GM10847 (cell line): ENCODE results near the gene MYL5.

Source experiments
- POLR2A ChIP-seq: IDR thresholded peaks from 2 replicates; pipeline ENCODE4 v1.6.1; 2011; ENCODE audit not compliant: insufficient read length; ENCODE audit errors: extremely low read depth

Gene MYL5

DNA sequence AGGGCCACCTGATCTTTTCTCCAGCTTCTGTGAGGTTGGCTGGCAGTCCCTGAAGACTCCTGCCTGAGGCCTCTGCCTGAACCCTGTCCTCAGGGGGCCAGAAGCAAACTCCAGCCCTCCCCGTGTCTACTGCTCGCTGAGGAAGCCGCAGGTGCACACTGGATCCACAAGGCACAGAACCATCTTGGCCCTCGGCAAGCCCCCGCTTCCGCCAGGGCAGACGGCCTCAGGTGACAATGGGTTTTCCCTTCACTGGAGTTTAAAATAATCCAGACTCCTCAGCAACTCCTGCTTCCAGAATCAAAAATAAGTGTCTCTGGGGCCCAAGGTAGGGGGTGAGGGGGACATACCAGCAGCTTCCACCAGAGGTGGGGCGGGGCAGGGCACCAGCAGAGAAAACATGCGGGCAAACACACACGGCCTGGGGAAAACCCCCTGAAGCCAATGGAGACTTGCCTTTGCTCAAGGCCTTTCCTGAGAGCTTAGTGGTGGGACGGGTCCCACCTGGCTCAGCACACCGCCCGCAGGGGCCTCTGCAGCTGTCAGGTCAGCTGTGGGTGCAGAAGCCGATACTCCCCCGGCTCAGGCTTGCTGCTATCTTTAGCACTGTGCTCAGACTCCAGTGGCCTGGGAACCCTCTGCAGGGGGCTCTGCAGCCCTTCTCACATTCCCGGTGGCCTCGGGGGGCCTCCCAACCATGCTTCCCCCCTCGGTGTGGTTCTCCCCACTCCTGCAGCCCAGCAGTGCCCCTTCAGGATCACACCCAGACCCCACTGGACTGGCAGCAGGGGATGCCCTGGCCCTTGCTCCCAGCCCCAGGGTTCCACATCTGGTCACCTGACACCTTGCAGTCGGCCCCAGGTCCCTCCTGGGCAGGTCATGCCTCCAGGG lies 1.9 kb downstream of the MYL5 start:
- TF ChIP-seq POLR2A = peak; percentile 9

DNA sequence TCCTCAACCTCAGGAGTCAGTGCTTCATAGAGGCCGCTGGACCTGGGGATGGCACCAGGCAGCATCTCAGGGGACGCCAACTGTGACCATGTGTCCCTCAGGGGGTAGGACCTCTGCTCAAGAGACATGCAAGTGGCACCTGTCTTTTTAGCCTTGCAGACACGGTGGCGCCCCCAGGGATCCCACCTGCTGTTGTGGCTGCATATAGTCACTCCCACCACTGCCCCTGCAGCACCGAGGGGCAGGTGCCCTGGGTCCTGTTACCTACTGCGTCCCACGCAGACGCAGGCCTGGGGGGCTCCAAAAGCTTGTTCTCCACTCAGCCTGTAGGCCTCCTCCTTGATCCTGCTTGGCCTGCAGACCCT lies 2.5 kb downstream of the MYL5 start:
- no peak for TF ChIP-seq POLR2A

DNA sequence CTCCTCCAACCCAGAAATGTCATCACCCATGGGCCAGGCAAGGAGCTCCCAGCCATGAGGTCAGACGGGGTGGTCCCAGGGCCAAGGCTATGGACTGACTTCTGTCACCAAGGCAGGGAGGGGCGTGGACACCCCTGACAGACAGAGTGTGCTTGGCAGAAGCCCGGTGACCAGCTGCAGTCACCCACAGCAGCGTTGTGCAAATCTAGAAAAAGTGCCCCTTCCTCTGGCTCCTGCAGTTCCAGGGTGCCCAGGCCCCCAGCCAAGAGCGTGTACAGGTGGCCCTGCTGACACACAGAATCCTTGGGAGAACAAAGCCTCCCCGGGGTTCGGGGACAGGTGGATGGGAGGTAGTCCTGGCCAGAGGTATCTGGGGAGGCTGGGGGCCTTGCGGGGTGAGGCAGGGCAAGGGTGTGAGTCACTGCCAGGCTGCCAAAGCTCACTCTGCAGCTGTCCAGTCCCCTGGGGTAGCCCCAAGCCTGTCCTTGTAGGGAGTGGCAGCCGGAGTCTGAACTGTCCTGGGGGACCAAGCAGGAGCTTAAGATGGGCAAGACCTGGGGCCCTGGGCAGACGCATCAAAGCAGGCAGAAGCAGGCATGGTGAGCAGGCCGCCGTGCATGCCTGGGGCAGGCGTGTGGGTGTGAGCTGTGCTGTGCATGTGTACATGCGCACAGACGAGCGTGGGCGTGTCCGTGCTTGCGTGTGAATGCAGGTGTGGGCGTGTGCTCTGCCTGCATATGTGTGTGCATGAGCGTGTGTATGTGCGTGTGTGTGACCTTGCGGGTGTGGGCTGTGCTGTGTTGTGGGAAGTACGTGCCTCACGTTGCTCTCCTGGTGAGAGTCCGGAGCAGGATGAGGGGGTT lies 3.3 kb downstream of the MYL5 start:
- TF ChIP-seq POLR2A = no peak

DNA sequence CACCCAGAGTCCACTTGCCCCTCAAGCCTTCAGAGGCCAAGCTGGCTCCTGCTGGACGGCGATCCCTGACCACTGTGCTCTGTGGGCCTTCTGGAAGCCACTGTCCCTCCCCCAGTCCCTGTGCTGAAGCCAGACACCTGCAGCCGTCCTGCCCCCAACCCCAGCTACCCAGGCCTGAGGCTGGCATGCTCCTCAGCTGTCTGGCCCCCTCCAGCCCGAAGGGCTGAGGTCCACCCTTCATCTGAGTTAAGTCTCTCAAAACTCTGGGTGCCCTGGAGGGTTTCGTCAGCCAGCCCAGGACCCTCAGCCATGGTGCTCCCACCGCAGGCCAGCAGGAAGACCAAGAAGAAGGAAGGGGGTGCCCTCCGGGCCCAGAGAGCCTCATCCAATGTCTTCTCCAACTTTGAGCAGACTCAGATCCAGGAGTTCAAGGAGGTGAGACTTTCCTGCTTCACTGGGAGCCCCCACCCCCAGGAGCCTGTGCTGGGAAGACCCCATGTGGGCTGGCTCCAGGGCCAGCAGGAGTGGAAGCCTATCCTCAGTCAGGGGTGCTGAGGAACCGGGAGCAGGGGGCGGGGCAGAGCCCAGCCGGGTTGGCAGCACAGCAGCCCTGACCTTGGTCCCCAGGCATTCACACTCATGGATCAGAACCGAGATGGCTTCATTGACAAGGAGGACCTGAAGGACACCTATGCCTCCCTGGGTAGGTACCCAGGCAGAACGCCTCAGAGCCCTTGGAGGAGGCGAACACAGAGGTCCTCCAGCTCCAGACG lies 4.2 kb downstream of the MYL5 start:
- no peak for TF ChIP-seq POLR2A

DNA sequence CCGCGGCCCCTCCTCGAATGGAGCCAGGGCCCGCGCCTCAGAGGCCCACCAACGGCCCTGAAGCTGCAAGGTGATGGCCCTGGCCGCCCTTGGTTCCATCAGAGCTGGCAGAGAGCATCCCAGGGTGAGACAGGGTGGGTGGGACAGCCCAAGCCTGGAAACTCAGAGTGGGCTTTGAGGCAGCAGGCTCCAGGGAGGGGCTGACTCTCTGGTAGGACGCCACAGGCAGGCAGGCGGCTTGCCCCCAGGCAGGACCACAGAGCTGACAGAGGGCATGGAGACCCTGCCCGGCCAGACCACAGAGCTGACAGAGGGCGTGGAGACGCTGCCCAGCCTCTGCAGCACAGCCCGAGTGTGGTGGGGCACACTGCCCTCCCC lies 4.8 kb downstream of the MYL5 start:
- TF ChIP-seq POLR2A = no peak

DNA sequence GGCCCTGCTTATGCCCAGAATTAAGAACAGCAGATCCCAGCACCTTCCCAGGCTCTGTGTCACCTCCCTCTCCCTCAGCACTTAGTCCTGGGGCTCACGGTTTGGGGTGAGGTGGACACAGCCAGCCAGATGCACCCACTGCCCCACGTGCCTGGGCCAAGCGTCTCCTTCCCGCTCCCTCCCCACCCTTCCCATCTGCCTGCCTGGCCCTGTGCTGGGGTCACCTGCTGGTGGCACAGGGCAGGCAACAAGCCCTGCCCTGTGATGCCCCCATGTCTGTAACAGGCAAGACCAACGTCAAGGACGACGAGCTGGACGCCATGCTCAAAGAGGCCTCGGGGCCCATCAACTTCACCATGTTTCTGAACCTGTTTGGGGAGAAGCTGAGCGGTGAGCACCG lies 5.3 kb downstream of the MYL5 start:
- no peak for TF ChIP-seq POLR2A

DNA sequence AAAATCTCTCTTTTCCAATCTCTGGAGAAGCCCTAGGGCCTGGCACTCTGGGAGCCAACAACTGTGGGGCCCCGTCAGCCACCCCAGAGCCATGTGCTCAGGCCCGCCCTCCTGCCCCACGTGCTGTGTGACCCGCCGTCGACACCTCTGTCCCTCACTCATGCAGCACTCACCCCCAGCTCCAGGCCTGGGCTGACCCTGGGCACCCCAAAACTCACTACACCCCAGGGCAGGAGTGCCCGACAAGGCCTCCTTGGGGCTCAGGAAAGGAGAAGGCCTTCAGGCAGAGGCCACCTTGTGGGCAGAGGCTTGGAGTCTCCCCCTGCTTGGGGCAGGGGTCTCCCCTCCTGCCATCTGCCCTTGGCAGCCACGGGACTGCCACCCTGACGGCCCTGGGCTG lies 5.7 kb downstream of the MYL5 start:
- TF ChIP-seq POLR2A = no peak

DNA sequence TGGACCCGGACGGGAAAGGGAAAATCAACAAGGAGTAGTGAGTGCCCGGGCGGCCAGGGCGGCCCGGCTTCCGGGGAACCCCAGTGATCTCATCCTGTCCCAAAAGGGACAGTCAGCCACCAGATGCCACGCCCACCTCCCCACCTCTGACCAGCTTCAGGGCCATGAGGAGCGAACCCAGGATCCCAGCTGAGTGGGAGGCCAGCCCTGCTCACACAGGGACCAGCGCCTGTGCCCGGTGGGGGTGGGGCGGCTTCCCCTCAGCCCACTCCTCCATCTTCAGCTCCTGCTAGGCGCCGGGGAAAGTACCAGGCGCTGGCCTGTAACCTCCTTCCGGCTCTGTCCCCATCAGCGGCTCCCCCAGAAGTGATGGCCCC lies 6.2 kb downstream of the MYL5 start:
- no peak for TF ChIP-seq POLR2A

DNA sequence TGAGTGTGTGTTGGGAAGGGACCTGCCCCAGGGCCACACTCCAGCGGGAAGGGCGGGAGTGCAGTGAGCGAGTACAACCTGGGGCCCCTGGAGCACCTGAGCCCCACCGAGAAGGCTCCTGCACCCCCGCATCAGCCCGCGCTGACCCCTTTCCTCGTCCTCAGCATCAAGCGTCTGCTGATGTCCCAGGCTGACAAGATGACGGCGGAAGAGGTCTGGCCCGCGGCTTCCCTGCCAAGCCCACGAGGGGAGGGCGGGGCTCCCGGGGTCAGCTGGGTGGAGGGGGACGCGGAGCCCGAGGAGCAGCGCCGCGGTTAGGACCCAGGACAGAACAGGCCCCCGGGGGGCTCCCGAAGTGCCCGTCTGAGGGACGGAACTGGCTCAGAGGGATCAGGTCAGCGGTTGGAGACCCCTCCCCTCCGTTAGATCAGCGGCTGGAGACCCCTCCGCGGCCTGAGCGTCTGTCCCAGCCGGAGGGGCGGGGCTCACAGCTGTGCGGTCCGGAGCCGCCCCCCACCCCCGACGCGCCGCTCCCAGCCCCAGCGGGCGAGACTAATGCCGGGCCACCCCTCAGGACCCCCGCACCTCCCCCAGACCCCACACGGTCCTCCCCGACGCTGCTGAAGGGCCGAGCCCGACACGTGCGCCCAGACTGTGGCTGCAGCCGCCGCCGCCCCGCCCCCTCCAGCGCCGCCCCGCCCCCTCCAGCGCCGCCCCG lies 6.7 kb downstream of the MYL5 start:
- no peak for TF ChIP-seq POLR2A

DNA sequence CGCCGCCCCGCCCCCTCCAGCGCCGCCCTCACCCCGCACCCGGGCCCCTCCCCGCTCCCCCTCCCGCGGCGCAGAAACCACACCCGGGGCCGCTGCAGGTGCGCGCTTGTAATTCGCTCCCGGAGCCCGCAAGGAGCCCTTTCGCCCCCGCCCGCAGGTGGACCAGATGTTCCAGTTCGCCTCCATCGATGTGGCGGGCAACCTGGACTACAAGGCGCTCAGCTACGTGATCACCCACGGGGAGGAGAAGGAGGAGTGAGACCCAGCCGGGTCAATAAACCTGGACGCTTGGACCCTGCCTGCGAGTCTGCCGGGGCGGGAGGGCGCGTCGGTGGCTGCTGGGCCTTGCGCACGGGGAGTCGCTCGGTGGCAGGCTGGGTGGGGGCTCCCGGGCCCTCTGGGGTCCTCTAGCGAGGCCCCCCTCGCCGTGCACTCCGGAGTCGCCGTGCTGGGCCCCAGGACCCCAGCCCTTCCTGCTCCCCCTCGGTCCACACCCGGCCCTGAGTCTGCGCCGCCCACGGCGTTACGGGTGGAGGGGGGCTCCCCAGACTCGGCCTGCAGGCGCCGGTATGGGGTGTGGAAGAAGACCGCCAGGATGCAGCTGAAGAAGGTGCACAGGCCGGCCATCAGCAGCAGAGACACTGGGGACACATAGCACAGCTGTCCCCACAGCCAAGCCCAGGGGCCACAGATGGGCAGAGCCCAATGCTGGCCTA lies 7.6 kb downstream of the MYL5 start:
- TF ChIP-seq POLR2A = no peak

DNA sequence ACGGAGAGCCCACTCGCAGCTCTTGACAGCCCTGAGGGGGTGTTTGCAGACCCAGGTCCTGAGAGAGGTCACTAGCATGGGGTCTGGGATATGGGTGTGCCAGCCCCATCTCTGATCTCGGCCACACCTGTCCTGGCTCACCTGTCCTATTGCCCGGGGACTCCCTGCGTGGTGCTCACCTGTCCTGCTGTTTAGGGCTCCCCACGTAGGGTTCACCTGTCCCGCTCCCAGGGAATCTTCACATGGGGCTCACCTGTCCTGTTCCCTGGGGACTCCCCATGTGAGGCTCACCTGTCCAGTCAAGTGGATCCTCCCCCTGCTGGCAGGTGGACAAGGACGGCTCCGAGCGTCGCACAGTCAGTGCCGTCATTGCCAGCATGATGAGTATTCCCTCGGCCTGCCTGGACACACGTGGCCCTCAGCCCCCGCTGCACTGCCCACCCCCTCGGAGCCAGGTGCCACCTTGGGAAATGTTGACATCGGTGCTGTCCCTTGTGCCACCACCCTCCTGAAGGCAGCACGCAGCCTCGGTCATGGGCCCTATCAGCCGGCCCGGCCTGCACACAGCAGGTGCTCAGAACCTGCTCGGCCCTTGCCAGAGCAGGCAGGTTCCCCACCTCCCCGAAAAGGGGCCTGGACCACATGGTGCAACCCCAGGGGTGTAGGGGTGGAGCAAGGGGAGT lies 8.3 kb downstream of the MYL5 start:
- TF ChIP-seq POLR2A = no peak

DNA sequence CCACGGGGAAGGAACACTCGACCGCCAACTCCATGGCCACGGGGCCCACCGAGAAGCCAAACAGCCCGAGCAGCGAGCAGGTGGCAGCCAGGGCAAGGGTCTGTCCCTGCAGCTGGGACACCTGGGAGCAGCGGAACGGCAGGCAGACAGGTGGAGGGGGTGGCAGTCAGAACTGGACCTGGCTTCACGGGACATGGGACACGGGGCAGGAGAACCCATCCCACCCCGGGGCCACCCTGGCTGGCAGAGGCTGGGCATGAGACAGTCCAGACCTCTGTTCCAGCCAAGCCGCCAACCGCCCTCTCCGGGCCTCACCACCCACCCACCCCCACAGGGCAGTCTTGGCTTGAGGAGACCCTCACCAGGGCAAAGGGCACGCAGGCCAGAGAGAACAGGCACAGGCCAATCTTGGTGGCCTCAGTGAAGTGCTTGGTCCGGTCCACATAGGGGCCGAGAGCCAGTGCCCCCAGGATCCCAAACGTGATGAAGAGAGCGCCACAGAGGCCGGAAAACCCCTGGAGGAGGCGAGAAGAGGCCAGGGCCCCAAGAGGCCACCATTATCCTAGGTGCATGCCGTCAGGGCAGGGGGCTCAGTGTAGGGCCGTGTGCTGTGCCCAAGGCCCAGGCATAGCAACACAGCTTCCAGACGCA lies 9.0 kb downstream of the MYL5 start:
- TF ChIP-seq POLR2A = no peak

DNA sequence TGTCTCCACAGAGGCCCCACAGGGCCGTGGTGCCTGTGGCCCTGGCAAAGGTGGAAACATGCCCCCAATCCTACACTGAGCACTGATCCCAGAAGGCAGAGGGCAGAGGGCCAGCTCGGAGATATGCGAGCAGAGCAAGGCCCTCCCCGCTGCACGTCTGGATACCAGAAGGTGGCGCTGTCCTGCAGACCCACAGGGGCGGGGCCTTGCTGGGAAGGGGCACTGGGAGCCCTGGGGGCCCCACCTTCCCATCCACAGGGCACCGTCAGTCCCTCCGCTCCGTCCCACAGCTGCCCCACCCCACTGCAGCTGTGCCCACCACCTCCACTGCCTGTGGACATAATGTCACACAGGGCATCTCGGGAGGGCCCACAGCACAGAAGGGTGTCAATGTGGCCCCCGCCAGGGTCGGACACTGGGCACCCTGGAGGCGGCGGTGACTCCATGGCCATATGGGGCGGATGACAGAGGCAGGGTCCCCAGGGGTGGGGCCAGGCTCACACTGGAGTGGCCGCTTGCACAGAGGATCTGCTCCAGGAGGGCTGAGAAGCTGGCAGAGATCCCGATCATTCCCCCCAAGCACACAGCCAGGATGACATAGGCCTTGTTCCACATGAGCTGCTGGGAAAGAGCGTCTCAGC lies 9.8 kb downstream of the MYL5 start:
- no peak for TF ChIP-seq POLR2A

DNA sequence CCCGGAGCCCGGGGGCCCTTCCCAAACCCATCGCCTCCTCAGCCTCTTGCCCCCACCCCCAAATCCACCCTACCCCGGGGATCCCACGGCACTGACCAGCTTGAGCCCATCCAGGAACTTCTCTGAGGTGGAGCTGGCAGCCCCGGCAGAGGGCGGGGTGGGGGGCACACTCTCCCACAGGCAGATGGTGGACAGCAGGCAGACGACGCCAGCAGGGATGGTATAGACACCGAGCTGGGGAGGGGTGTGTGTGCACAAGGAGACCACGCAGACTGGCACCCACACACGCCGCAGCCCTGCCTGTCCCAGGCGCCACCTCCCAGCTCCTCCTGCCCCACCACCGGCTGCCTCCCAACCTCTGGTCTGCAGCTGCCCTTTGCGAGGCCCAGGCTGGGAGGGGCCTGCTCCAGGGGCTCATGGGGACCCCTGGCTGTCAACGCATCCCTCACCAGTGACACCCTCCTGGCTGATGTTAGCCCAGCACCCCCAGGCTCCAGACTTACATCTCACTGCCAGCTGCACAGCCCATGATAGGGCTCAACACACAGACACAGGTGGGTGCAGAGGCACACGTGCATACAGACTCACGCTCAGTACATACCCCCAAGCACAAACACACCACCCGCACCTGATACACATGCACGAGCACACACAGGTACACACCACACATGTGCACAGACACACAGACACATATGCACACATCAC lies 10.4 kb downstream of the MYL5 start:
- TF ChIP-seq POLR2A = no peak
